SK-N-SH treated with all-trans-retinoic acid at 6 μM for 48 hours (cell line): ENCODE results near the gene PPP1R3E.

Experiments used
- ATAC-seq: fragments of 200-7000 bp; cut with Tn5 transposase; 3 replicates; pipeline ENCODE4 v1.9.1; 2020; ENCODE audit warnings: mild to moderate bottlenecking, moderate library complexity
- ARNTL ChIP-seq: fragments of 450-650 bp; formaldehyde crosslinking; IDR thresholded peaks from 2 replicates; pipeline ENCODE4 v1.5.0; 2020; ENCODE audit warnings: low read depth, mild to moderate bottlenecking, moderate library complexity, borderline replicate concordance
- BACH2 ChIP-seq: fragments of 250-450 bp; sonication (Bioruptor Pico); IDR thresholded peaks from 2 replicates; pipeline ENCODE4 v1.9.0; 2021; ENCODE audit warnings: mild to moderate bottlenecking, borderline replicate concordance
- CREB5 ChIP-seq: fragments of 250-450 bp; sonication (Bioruptor Pico); IDR thresholded peaks from 2 replicates; pipeline ENCODE4 v1.5.1; 2020; ENCODE audit warnings: low read depth, mild to moderate bottlenecking, moderate library complexity
- CSDC2 ChIP-seq: fragments of 250-450 bp; sonication (Bioruptor Pico); IDR thresholded peaks from 2 replicates; pipeline ENCODE4 v1.5.0; 2020; ENCODE audit warnings: mild to moderate bottlenecking, moderate library complexity
- CSRNP3 ChIP-seq: fragments of 250-450 bp; sonication (Bioruptor Pico); IDR thresholded peaks from 2 replicates; pipeline ENCODE4 v1.5.1; 2021; ENCODE audit warnings: mild to moderate bottlenecking, moderate library complexity
- ESRRG ChIP-seq: fragments of 250-450 bp; sonication (Bioruptor Pico); IDR thresholded peaks from 2 replicates; pipeline ENCODE4 v1.6.1; 2021; ENCODE audit warnings: mild to moderate bottlenecking
- GLIS3 ChIP-seq: fragments of 250-450 bp; sonication (Bioruptor Pico); IDR thresholded peaks from 2 replicates; pipeline ENCODE4 v1.5.0; 2020; ENCODE audit warnings: mild to moderate bottlenecking, moderate library complexity
- ISL1 ChIP-seq: fragments of 250-450 bp; sonication (Bioruptor Pico); IDR thresholded peaks from 2 replicates; pipeline ENCODE4 v2.1.2; 2022; ENCODE audit warnings: mild to moderate bottlenecking, moderate library complexity
- OSR1 ChIP-seq: fragments of 250-450 bp; sonication (Bioruptor Pico); IDR thresholded peaks from 2 replicates; pipeline ENCODE4 v1.8.0; 2022; ENCODE audit warnings: moderate library complexity, mild to moderate bottlenecking, inconsistent platforms
- RARB ChIP-seq: fragments of 250-450 bp; sonication (Bioruptor Pico); IDR thresholded peaks from 2 replicates; pipeline ENCODE4 v1.8.0; 2021; ENCODE audit warnings: mild to moderate bottlenecking, moderate library complexity
- TCF4 ChIP-seq: fragments of 250-450 bp; sonication (Bioruptor Pico); IDR thresholded peaks from 2 replicates; pipeline ENCODE4 v1.8.0; 2021; ENCODE audit warnings: mild to moderate bottlenecking, moderate library complexity, borderline replicate concordance
- TOX ChIP-seq: fragments of 250-450 bp; sonication (Bioruptor Pico); IDR thresholded peaks from 2 replicates; pipeline ENCODE4 v1.8.0; 2021; ENCODE audit warnings: mild to moderate bottlenecking, moderate library complexity, borderline replicate concordance
- TSHZ2 ChIP-seq: fragments of 250-450 bp; sonication (Bioruptor Pico); IDR thresholded peaks from 2 replicates; pipeline ENCODE4 v1.5.0; 2020; ENCODE audit warnings: mild to moderate bottlenecking, moderate library complexity
- ZC3H10 ChIP-seq: fragments of 250-450 bp; sonication (Bioruptor Pico); IDR thresholded peaks from 2 replicates; pipeline ENCODE4 v1.5.1; 2021; ENCODE audit warnings: mild to moderate bottlenecking, moderate library complexity
- ZFP3 ChIP-seq: fragments of 250-450 bp; sonication (Bioruptor Pico); IDR thresholded peaks from 2 replicates; pipeline ENCODE4 v1.5.0; 2020; ENCODE audit warnings: mild to moderate bottlenecking, moderate library complexity
- ZFP30 ChIP-seq: fragments of 450-650 bp; formaldehyde crosslinking; IDR thresholded peaks from 2 replicates; pipeline ENCODE4 v1.5.0; 2022; ENCODE audit warnings: mild to moderate bottlenecking, moderate library complexity
- ZNF565 ChIP-seq: fragments of 450-650 bp; formaldehyde crosslinking; conservative IDR thresholded peaks from 2 replicates; pipeline ENCODE4 v1.5.0; 2020; ENCODE audit warnings: low read depth, mild to moderate bottlenecking, moderate library complexity
- ZNF70 ChIP-seq: fragments of 450-650 bp; formaldehyde crosslinking; IDR thresholded peaks from 2 replicates; pipeline ENCODE4 v1.5.0; 2020; ENCODE audit warnings: mild to moderate bottlenecking, moderate library complexity
- ZNF8 ChIP-seq: fragments of 450-650 bp; formaldehyde crosslinking; IDR thresholded peaks from 2 replicates; pipeline ENCODE4 v1.5.0; 2020; ENCODE audit warnings: mild to moderate bottlenecking, moderate library complexity
- TF ChIP-seq, protein P1 (sequence below): fragments of 250-450 bp; sonication (Bioruptor Pico); IDR thresholded peaks from 2 replicates; pipeline ENCODE4 v1.8.0; 2021; ENCODE audit warnings: low read depth, mild to moderate bottlenecking, moderate library complexity, borderline replicate concordance
- TF ChIP-seq, protein P2 (sequence below): fragments of 250-450 bp; sonication (Bioruptor Pico); IDR thresholded peaks from 2 replicates; pipeline ENCODE4 v1.8.0; 2020; ENCODE audit warnings: mild to moderate bottlenecking, moderate library complexity, borderline replicate concordance

PPP1R3E gene

GRCh38 chr14:23300687-23301223 is 1.9 kb downstream of the PPP1R3E start:
- TF ChIP-seq OSR1 (CRISPR knock-in tag) (no peak), TSHZ2 (CRISPR knock-in tag) (no peak), BACH2 (no peak), ARNTL (CRISPR knock-in tag) (no peak), ZC3H10 (CRISPR knock-in tag) (no peak), TCF4 (CRISPR knock-in tag) (no peak), ZNF70 (no peak), ZFP30 (CRISPR knock-in tag) (no peak), ZNF565 (no peak), TOX (no peak), GLIS3 (no peak), RARB (no peak), ZFP3 (CRISPR knock-in tag) (no peak), CREB5 (CRISPR knock-in tag) (no peak), ESRRG (no peak), ISL1 (no peak)
- TF ChIP-seq, protein P1, sequence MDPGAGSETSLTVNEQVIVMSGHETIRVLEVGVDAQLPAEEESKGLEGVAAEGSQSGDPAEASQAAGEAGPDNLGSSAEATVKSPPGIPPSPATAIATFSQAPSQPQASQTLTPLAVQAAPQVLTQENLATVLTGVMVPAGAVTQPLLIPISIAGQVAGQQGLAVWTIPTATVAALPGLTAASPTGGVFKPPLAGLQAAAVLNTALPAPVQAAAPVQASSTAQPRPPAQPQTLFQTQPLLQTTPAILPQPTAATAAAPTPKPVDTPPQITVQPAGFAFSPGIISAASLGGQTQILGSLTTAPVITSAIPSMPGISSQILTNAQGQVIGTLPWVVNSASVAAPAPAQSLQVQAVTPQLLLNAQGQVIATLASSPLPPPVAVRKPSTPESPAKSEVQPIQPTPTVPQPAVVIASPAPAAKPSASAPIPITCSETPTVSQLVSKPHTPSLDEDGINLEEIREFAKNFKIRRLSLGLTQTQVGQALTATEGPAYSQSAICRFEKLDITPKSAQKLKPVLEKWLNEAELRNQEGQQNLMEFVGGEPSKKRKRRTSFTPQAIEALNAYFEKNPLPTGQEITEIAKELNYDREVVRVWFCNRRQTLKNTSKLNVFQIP (CRISPR knock-in tag), result no peak
- no peak for ATAC-seq

- ATAC-seq, result no peak
- TF ChIP-seq, protein P1 (CRISPR knock-in tag), result no peak
- no peak for TF ChIP-seq TSHZ2 (CRISPR knock-in tag)
- no peak for TF ChIP-seq CREB5 (CRISPR knock-in tag)
- TF ChIP-seq GLIS3, result no peak
- no peak for TF ChIP-seq ZFP3 (CRISPR knock-in tag)
- TF ChIP-seq, protein P2, sequence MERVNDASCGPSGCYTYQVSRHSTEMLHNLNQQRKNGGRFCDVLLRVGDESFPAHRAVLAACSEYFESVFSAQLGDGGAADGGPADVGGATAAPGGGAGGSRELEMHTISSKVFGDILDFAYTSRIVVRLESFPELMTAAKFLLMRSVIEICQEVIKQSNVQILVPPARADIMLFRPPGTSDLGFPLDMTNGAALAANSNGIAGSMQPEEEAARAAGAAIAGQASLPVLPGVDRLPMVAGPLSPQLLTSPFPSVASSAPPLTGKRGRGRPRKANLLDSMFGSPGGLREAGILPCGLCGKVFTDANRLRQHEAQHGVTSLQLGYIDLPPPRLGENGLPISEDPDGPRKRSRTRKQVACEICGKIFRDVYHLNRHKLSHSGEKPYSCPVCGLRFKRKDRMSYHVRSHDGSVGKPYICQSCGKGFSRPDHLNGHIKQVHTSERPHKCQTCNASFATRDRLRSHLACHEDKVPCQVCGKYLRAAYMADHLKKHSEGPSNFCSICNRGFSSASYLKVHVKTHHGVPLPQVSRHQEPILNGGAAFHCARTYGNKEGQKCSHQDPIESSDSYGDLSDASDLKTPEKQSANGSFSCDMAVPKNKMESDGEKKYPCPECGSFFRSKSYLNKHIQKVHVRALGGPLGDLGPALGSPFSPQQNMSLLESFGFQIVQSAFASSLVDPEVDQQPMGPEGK (CRISPR knock-in tag), result no peak
- no peak for TF ChIP-seq CSDC2 (CRISPR knock-in tag)
- TF ChIP-seq RARB, result no peak
- no peak for TF ChIP-seq ZNF8
- TF ChIP-seq CSRNP3 (CRISPR knock-in tag), result no peak
- TF ChIP-seq TCF4 (CRISPR knock-in tag), result no peak
- TF ChIP-seq ZNF70, result no peak
- TF ChIP-seq ISL1, result no peak
- no peak for TF ChIP-seq ARNTL (CRISPR knock-in tag)
- TF ChIP-seq OSR1 (CRISPR knock-in tag), result no peak
- TF ChIP-seq BACH2, result no peak
- TF ChIP-seq TOX, result no peak
- no peak for TF ChIP-seq ZC3H10 (CRISPR knock-in tag)
Measured at GRCh38 chr14:23299986-23300686, 2.5 kb downstream of the PPP1R3E start.
